ENCODE data around the gene PRRX1.
A peak's percentile ranks its signal among the peaks of the same experiment; 100 is the strongest.

PRRX1 gene

DNA sequence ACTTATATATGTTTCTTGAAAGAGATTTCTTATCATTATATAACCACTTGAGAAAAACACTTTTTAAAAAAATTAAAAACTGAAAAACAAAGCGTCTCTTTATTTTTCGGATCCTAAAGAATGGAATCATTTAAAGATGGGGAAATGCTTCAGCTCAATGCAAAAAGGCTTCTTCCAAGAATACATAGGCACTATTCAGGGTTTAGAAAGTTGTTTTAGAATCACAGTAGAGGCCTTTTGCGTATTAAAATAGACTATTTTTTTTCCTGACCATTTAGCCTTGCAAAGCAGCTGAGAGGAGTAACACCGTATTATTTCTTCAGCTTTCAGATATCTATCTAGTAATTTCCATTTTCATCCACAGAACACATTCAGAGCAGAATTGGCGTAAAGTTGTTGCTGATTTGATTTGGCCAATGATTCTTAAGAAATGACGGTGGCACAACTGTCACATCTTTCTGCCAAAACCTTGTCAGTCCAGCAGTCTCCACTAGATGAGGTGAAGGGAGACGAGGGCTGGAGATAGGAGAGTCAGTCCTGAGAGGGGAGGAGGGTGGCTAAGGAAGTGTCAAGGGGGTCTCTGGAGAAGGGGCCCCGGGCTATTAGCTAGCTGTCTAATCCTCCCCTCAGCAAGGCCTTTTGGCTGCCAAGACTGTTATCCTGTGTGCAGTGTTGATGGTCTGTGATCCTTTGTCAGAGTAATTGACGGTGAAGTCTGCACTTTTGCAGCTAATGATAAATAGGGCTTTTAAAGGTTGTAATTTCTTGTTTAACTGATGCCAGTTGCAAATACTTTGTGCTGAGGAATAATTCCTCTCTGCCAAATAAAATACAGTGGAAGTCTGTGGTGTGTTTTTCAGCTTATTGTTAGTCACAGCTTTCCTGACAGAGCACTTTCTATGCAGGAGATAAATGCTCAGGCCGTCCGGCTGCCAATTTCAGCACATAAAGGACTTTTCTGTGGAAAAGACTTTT lies 34.7 kb downstream of the PRRX1 start:
- Histone ChIP-seq H3K4me1 (peaks cover 0 to 98% (median 57%) of the 10 kb centered on the region in 4 donors), H3K27ac (peak overlapping the region; percentile 47 to 73), H3K27me3 (no peaks in the 10 kb centered on the region), H3K4me3 (no peak overlapping the region), H3K36me3 (no peaks in the 10 kb centered on the region), H3K9me3 (no peaks in the 10 kb centered on the region)
- no peak for DNase-seq
- intact Hi-C loops (cut with DNase I; ENCODE audit: low total_unique reads), result no loop called here
- TF ChIP-seq CTCF (IDR thresholded peaks at IDR 0.05), result no peak

DNA sequence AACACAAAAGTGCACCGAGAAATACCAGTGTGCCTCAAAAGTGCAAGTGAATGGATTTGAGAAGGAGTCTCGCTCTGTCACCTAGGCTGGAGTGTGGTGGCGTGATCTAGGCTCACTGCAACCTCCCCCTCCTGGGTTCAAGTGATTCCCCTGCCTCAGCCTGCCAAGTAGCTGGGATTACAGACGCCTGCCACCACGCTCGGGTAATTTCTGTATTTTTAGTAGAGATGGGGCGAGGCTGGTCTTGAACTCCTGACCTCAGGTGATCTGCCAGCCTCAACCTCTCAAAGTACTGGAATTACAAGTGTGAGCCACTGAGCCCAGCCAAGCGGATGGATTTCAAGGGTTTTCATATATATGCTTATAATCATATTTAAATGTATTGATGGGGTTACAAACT lies 35.8 kb downstream of the PRRX1 start:
- intact Hi-C loops (cut with DNase I; ENCODE audit: low total_unique reads), result no loop called here
- TF ChIP-seq CTCF (IDR thresholded peaks at IDR 0.05), result no peak
- no peak overlapping the region for H3K4me3 ChIP-seq
- DNase-seq, result no peak
- H3K36me3 ChIP-seq, result no peaks in the 10 kb centered on the region
- peak overlapping the region; percentile 47 to 73 for H3K27ac ChIP-seq
- no peaks in the 10 kb centered on the region for H3K27me3 ChIP-seq
- H3K9me3 ChIP-seq, result no peaks in the 10 kb centered on the region
- H3K4me1 ChIP-seq, result peaks cover 0 to 91% (median 49%) of the 10 kb centered on the region in 4 donors

GRCh38 chr1:170700842-170701615 lies 37.1 kb downstream of the PRRX1 start:
- Histone ChIP-seq H3K4me3 (no peak overlapping the region), H3K36me3 (no peaks in the 10 kb centered on the region), H3K27ac (peak overlapping the region; percentile 47 to 73), H3K9me3 (no peaks in the 10 kb centered on the region), H3K4me1 (peaks cover 0 to 91% (median 46%) of the 10 kb centered on the region in 4 donors), H3K27me3 (no peaks in the 10 kb centered on the region)
- no peak for TF ChIP-seq CTCF (IDR thresholded peaks at IDR 0.05)
- intact Hi-C loops (cut with DNase I; ENCODE audit: low total_unique reads), result no loop called here
- DNase-seq, result no peak

GRCh38 chr1:170701962-170702361 lies 38.0 kb downstream of the PRRX1 start:
- DNase-seq, result no peak

More at GRCh38 chr1:170701962-170702361, 38.0 kb downstream of the PRRX1 start:
- H3K27ac ChIP-seq, result peak overlapping the region in 1 of 2 donors; percentile 14
- no peak overlapping the region for H3K4me3 ChIP-seq
- H3K27me3 ChIP-seq, result no peaks in the 10 kb centered on the region
- TF ChIP-seq CTCF (IDR thresholded peaks at IDR 0.05), result no peak
- peaks cover 0 to 91% (median 45%) of the 10 kb centered on the region in 4 donors for H3K4me1 ChIP-seq
- intact Hi-C loops (cut with DNase I; ENCODE audit: low total_unique reads), result no loop called here
- no peaks in the 10 kb centered on the region for H3K36me3 ChIP-seq
- H3K9me3 ChIP-seq, result no peaks in the 10 kb centered on the region
